GM13976 (cell line): ENCODE results near the gene NOTCH3.

ENCODE experiments used
- DNase-seq: peaks from one replicate; pipeline ENCODE4 v3.0.0; 2012; ENCODE audit warnings: low spot score
- in situ Hi-C: fragments of 300-500 bp; cut with MboI; formaldehyde crosslinking; loops from one replicate; pipeline ENCODE4 v1.12.0; 2022; ENCODE audit warnings: low sequenced_read_pairs, mixed read lengths, inconsistent platforms; ENCODE audit not compliant: unreplicated experiment
- TF ChIP-seq, protein P1 (sequence below): IDR thresholded peaks from 2 replicates; pipeline ENCODE4 v1.5.1; 2012; ENCODE audit warnings: borderline replicate concordance, mild to moderate bottlenecking; ENCODE audit not compliant: insufficient read depth; ENCODE audit errors: extremely low read depth, missing control alignments, control extremely low read depth

The NOTCH3 gene

GRCh38 chr19:15136234-15136954, 64.4 kb downstream of the NOTCH3 start:
- DNase-seq: no peak
- in situ Hi-C loops: no loop called here
- TF ChIP-seq, protein P1, sequence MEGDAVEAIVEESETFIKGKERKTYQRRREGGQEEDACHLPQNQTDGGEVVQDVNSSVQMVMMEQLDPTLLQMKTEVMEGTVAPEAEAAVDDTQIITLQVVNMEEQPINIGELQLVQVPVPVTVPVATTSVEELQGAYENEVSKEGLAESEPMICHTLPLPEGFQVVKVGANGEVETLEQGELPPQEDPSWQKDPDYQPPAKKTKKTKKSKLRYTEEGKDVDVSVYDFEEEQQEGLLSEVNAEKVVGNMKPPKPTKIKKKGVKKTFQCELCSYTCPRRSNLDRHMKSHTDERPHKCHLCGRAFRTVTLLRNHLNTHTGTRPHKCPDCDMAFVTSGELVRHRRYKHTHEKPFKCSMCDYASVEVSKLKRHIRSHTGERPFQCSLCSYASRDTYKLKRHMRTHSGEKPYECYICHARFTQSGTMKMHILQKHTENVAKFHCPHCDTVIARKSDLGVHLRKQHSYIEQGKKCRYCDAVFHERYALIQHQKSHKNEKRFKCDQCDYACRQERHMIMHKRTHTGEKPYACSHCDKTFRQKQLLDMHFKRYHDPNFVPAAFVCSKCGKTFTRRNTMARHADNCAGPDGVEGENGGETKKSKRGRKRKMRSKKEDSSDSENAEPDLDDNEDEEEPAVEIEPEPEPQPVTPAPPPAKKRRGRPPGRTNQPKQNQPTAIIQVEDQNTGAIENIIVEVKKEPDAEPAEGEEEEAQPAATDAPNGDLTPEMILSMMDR: no peak

GRCh38 chr19:15129856-15130585, 70.8 kb downstream of the NOTCH3 start:
- TF ChIP-seq, protein P1: no peak
- in situ Hi-C loops: no loop called here
- no peak for DNase-seq

GRCh38 chr19:15128162-15128770, 72.5 kb downstream of the NOTCH3 start:
- in situ Hi-C loops: no loop called here
- DNase-seq: no peak
- TF ChIP-seq, protein P1: no peak

DNA sequence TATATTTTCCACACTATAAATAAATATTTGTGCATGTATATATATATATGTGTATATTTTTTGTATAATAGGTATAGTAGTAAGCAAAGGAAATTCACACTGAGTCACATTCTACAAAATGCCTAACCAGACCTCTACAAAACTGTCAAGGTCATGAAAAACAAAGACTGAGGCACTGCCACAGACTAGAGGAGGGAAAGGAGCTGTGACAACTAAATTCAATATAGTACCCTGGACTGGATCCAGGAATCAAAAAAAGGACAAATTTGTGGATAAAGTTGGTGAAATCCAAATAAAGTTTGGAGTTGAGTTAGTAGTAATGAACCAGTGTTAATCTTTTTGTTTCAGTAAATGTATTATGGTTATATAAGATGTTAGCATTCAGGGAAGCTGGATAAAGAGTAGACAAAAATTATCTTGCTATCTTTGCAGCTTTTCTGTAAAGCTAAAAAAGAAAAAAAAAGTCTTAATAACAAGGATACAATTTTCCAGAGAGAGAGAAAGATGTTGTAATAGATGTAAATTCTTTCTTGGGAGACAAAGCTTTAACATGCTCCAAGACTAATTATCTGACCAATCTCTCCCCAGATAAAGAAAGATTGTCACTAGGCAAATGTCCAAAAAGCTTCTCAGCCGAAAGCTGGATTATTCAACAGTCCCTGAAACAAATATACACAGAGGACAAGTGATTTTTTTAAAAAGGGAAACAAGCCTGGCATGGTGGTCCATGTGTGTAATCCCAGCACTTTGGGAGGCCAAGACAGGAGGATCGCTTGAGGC, 74.5 kb downstream of the NOTCH3 start:
- in situ Hi-C loops: no loop called here
- TF ChIP-seq, protein P1: no peak
- no peak for DNase-seq

GRCh38 chr19:15125232-15126067, 75.3 kb downstream of the NOTCH3 start:
- TF ChIP-seq, protein P1: no peak
- in situ Hi-C loops: no loop called here
- DNase-seq: peak; percentile 99
